ENCODE measurements around the gene MSI2. TPM values are rescaled to one million over a fixed set of nuclear protein-coding genes. Genes with fewer than 3 reads are reported as not detected.

Gene MSI2
- polyA plus RNA-seq, 1 donor from 2014 or later, result 3.8 TPM

DNA sequence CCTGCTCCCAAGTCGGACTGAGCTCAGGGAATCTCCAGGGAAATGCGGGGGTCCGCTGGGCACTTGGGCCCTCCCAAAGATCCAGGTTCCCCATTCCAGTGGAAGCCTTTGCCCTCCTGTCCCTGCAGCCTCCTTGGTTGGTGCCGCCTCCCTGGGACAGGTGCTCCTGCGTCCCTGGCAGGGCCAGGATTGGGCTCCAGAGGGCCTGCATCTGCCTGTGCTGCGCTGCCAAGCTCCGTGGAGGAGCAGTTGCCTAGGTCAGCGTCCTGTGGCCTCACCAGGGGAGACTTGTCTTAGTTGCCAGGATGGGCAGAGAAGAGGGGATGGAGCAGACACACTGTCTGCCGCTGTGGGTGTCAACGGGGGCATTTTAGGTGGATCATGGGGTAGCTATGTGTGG lies 67.1 kb downstream of the MSI2 start:
- H3K27ac Mint-ChIP-seq, result peak overlapping the region in 1 of 3 donors; percentile 62
- no peak overlapping the region for H3K4me3 Mint-ChIP-seq
- H3K4me1 Mint-ChIP-seq, result peaks cover 3 to 8% (median 4%) of the 10 kb centered on the region in 3 donors
- H3K27me3 Mint-ChIP-seq, result no peaks in the 10 kb centered on the region
- no peaks in the 10 kb centered on the region for H3K9me3 Mint-ChIP-seq
- peaks cover 4% of the 10 kb centered on the region for H3K36me3 Mint-ChIP-seq

GRCh38 chr17:57324060-57324459 lies 67.7 kb downstream of the MSI2 start:
- Mint-ChIP-seq H3K4me3 (no peak overlapping the region), H3K9me3 (no peaks in the 10 kb centered on the region), H3K4me1 (peaks cover 2 to 6% (median 4%) of the 10 kb centered on the region in 3 donors), H3K27me3 (no peaks in the 10 kb centered on the region), H3K36me3 (peaks cover 7% of the 10 kb centered on the region), H3K27ac (no peak overlapping the region)

- Mint-ChIP-seq H3K4me1 (peaks cover 0 to 4% (median 3%) of the 10 kb centered on the region in 3 donors), H3K4me3 (no peak overlapping the region), H3K9me3 (no peaks in the 10 kb centered on the region), H3K27me3 (no peaks in the 10 kb centered on the region), H3K27ac (peak overlapping the region in 1 of 3 donors; percentile 20), H3K36me3 (peaks cover 6% of the 10 kb centered on the region)
Observed at GRCh38 chr17:57324631-57325030, 68.3 kb downstream of the MSI2 start.

DNA sequence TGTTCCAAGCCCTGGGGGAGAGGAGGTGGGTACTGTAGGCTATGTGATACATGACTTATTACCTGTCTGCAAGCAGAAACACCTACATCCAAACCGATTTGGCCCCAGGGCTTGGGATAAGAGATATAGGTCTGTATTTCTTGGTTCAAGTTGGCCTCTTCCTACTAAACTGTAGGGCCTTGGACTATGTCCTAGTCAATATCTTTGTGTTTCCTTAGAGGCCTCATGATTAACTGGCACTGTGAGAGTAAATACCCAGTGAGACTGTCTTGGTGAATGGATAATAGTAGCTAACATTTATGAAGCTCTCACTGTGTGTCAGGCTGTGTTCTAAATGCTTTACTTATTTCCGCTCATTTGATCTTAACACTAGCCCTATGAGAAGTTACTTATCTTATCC lies 70.0 kb downstream of the MSI2 start:
- no peak overlapping the region for H3K4me3 Mint-ChIP-seq
- H3K9me3 Mint-ChIP-seq, result no peaks in the 10 kb centered on the region
- H3K27me3 Mint-ChIP-seq, result no peaks in the 10 kb centered on the region
- peaks cover 8% of the 10 kb centered on the region for H3K36me3 Mint-ChIP-seq
- peaks cover 0 to 4% (median 3%) of the 10 kb centered on the region in 3 donors for H3K4me1 Mint-ChIP-seq
- H3K27ac Mint-ChIP-seq, result no peak overlapping the region

- peaks cover 10% of the 10 kb centered on the region for H3K36me3 Mint-ChIP-seq
Observed at GRCh38 chr17:57326764-57327163, 70.4 kb downstream of the MSI2 start.

GRCh38 chr17:57327176-57327970 lies 71.0 kb downstream of the MSI2 start:
- Mint-ChIP-seq H3K27ac (no peak overlapping the region), H3K27me3 (no peaks in the 10 kb centered on the region), H3K4me1 (peaks cover 0 to 4% (median under 1%) of the 10 kb centered on the region in 3 donors), H3K9me3 (no peaks in the 10 kb centered on the region), H3K36me3 (peaks cover 10% of the 10 kb centered on the region), H3K4me3 (no peak overlapping the region)

More at GRCh38 chr17:57326764-57327163, 70.4 kb downstream of the MSI2 start:
- Mint-ChIP-seq H3K9me3 (no peaks in the 10 kb centered on the region), H3K27ac (no peak overlapping the region), H3K4me3 (no peak overlapping the region), H3K4me1 (peaks cover 0 to 4% (median 4%) of the 10 kb centered on the region in 3 donors), H3K27me3 (no peaks in the 10 kb centered on the region)

DNA sequence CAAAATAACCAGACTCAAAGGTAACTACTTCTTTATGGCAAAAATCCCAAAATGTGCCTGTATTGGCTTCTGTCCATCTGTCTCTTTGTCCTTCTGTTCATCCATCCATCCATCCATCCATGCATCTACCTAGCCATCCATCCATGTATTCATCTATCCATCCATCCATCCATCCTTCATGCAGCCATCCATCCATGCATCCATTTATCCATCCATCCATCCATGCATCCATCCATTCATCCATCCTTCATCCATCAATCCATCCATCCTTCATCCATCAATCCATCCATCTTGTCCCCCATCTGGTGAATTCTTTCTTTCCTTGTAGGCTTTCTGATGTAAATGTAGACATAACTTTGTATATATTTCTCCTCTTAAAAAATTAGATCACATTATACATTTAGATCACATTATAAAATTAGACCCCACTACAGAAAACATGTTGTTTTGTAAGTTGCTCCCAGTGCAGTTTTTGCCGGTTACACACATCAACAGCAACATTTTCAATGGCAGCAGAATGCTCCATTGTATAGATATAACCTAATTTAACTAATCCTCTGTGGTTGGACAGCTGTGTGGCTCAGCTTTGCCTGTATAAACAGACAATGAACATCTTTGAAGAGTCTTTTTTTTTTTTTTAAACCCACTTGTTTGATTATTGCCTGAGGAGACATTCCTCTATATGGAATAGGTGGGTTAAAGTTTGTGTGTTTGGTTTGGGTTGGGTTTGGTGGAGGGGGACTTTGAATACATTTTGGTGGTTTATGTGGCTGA lies 72.0 kb downstream of the MSI2 start:
- Mint-ChIP-seq H3K27ac (peak overlapping the region in 1 of 3 donors; percentile 73), H3K36me3 (peaks cover 11% of the 10 kb centered on the region), H3K4me3 (no peak overlapping the region), H3K4me1 (peaks cover 0 to 4% (median 0%) of the 10 kb centered on the region in 3 donors), H3K27me3 (no peaks in the 10 kb centered on the region), H3K9me3 (no peaks in the 10 kb centered on the region)

GRCh38 chr17:57329380-57330214 lies 73.3 kb downstream of the MSI2 start:
- H3K36me3 Mint-ChIP-seq, result peaks cover 9% of the 10 kb centered on the region
- H3K4me1 Mint-ChIP-seq, result peaks cover 0 to 4% (median 0%) of the 10 kb centered on the region in 3 donors
- H3K4me3 Mint-ChIP-seq, result no peak overlapping the region
- H3K27me3 Mint-ChIP-seq, result no peaks in the 10 kb centered on the region
- no peaks in the 10 kb centered on the region for H3K9me3 Mint-ChIP-seq
- H3K27ac Mint-ChIP-seq, result no peak overlapping the region

- Mint-ChIP-seq H3K27ac (no peak overlapping the region), H3K4me3 (no peak overlapping the region)
Observed at GRCh38 chr17:57330587-57330986, 74.3 kb downstream of the MSI2 start.

GRCh38 chr17:57331423-57331822 lies 75.1 kb downstream of the MSI2 start:
- Mint-ChIP-seq H3K4me3 (no peak overlapping the region), H3K4me1 (peaks cover 0 to 4% (median 3%) of the 10 kb centered on the region in 3 donors), H3K27ac (no peak overlapping the region), H3K27me3 (no peaks in the 10 kb centered on the region), H3K9me3 (no peaks in the 10 kb centered on the region), H3K36me3 (peaks cover 12% of the 10 kb centered on the region)

More at GRCh38 chr17:57330587-57330986, 74.3 kb downstream of the MSI2 start:
- no peaks in the 10 kb centered on the region for H3K9me3 Mint-ChIP-seq
- H3K36me3 Mint-ChIP-seq, result peaks cover 9% of the 10 kb centered on the region
- H3K27me3 Mint-ChIP-seq, result no peaks in the 10 kb centered on the region
- peaks cover 0 to 4% (median 1%) of the 10 kb centered on the region in 3 donors for H3K4me1 Mint-ChIP-seq

- H3K27ac Mint-ChIP-seq, result no peak overlapping the region
- no peaks in the 10 kb centered on the region for H3K27me3 Mint-ChIP-seq
- H3K4me3 Mint-ChIP-seq, result no peak overlapping the region
- peaks cover 0 to 4% (median 3%) of the 10 kb centered on the region in 3 donors for H3K4me1 Mint-ChIP-seq
- H3K9me3 Mint-ChIP-seq, result no peaks in the 10 kb centered on the region
- peaks cover 12% of the 10 kb centered on the region for H3K36me3 Mint-ChIP-seq
Observed at GRCh38 chr17:57332501-57332900, 76.2 kb downstream of the MSI2 start.

- Mint-ChIP-seq H3K27ac (no peak overlapping the region), H3K36me3 (peaks cover 8% of the 10 kb centered on the region), H3K27me3 (no peaks in the 10 kb centered on the region), H3K4me1 (peaks cover 12 to 15% (median 13%) of the 10 kb centered on the region in 3 donors), H3K9me3 (no peaks in the 10 kb centered on the region), H3K4me3 (no peak overlapping the region)
Observed at GRCh38 chr17:57335195-57335792, 79.0 kb downstream of the MSI2 start.

GRCh38 chr17:57337390-57337789 lies 81.1 kb downstream of the MSI2 start:
- H3K9me3 Mint-ChIP-seq, result no peaks in the 10 kb centered on the region
- peak overlapping the region in 1 of 4 donors; percentile 82 for H3K4me3 Mint-ChIP-seq
- peaks cover 5% of the 10 kb centered on the region for H3K36me3 Mint-ChIP-seq
- peak overlapping the region in 1 of 3 donors; percentile 85 for H3K27ac Mint-ChIP-seq
- H3K4me1 Mint-ChIP-seq, result peaks cover 12 to 17% (median 12%) of the 10 kb centered on the region in 3 donors
- no peaks in the 10 kb centered on the region for H3K27me3 Mint-ChIP-seq

GRCh38 chr17:57338257-57338914 lies 82.1 kb downstream of the MSI2 start:
- H3K27ac Mint-ChIP-seq, result peak overlapping the region in 1 of 3 donors; percentile 50
- no peaks in the 10 kb centered on the region for H3K9me3 Mint-ChIP-seq
- peaks cover 12 to 18% (median 16%) of the 10 kb centered on the region in 3 donors for H3K4me1 Mint-ChIP-seq
- H3K27me3 Mint-ChIP-seq, result no peaks in the 10 kb centered on the region
- peak overlapping the region in 1 of 4 donors; percentile 82 for H3K4me3 Mint-ChIP-seq
- peaks cover 3% of the 10 kb centered on the region for H3K36me3 Mint-ChIP-seq
